HG03280 (cell line): ENCODE results near the gene PPFIA1.

ENCODE experiments used
- ATAC-seq: cut with Tn5 transposase; IDR thresholded peaks from one replicate; pipeline ENCODE4 v1.9.1; 2021; ENCODE audit warnings: mild to moderate bottlenecking, moderate library complexity; ENCODE audit not compliant: unreplicated experiment

Gene PPFIA1

GRCh38 chr11:70353329-70353728 is 82.8 kb downstream of the PPFIA1 start:
- no peak for ATAC-seq

GRCh38 chr11:70353900-70354568 is 83.5 kb downstream of the PPFIA1 start:
- no peak for ATAC-seq

GRCh38 chr11:70354629-70355028 is 84.1 kb downstream of the PPFIA1 start:
- ATAC-seq, result no peak

- ATAC-seq, result no peak
These were observed 88.3 kb downstream of the PPFIA1 start for GRCh38 chr11:70358753-70359152.

DNA sequence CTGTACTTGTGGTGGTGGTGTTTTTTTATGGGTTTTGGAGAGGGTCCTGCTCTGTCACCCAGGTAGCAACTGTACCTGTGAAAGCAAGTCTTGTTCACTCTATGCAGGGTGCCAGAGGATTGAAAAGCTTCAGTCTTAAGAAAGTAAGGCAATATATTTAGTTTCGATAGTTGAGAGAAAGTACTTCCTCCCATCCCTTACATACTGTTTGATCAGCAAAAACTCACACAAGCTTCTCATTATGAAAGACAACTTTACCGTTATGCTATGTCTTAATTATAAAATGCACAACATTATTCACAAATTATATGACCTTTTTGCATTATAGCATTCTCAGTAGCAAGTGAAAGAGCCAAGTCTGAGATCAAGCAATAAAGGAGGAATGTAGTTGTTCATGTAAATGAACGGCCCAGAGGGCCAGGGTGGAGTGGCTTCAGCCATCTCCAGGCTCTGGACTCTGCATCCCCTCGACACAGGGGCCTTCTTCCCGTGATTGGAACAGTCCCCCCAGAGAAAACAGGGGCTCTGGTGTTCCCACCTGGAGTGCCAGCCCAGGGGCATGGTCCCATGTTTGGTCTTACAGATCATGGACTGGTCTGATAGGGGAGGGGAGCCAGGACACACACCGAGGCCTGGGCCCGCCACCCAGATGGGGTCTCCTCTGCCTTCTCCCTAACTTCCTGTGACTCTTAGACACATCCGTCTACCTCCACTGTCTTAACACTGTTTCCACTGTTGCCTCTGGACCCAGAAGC is 89.1 kb downstream of the PPFIA1 start:
- no peak for ATAC-seq

GRCh38 chr11:70360211-70360610 is 89.7 kb downstream of the PPFIA1 start:
- no peak for ATAC-seq

DNA sequence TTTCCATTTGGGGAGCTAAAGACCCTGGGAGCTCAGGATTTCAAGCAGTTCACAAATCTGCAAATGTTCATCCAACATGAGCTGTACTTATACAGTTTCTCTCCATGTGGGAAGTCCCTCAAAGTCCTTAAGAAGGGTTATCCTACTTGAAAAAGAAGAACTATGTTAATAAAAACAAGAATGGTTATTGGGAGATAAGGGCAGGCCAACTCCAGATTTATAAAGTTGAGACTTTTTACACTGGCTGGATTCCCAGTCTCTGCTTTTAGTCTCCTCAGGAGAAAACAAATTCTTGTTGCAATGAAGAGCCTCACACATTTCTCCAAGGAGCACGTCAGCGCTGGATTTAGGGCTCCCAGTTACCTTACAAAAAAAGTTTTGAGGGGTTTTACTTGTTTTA is 93.7 kb downstream of the PPFIA1 start:
- no peak for ATAC-seq

GRCh38 chr11:70364745-70365543 is 94.5 kb downstream of the PPFIA1 start:
- no peak for ATAC-seq

GRCh38 chr11:70365544-70365927 is 95.0 kb downstream of the PPFIA1 start:
- ATAC-seq, result no peak

DNA sequence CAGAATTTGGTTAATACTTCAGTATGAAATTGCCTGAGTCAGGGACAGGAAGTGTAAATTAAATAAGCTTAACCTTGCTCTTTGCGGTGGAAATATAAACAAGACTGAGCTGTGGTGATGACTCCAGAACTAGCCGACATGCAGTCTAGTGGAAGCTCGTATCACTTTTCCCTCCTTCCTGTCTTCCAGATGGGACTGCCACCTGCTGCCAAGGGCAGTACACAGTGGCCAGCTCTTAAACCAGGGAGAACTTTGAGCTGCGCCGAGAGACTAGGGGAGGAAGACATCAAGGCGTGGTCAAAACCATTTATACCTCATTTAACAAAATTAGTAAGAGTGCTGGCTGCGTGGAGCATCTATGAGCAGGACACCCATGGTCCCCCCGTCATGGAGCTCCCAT is 96.6 kb downstream of the PPFIA1 start:
- ATAC-seq, result no peak

DNA sequence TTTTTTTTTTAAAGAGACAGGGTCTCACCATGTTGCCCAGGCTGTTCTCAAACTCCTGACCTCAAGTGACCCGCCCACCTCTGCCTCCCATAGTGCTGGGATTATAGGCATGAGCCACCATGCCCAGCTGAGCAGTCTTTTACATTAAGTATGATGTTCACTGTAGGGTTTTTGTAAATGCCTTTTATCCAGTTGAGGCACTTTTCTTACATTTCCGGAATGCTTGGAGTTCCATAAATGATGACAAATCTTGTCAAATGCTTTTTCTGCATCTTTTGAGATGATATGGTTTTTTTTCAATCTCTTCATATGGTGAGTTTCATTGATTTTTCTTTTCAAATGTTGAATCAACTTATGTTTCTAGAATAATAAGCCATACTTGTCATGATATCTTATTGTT is 98.5 kb downstream of the PPFIA1 start:
- ATAC-seq, result no peak

- ATAC-seq, result no peak
These were observed 100.8 kb downstream of the PPFIA1 start for GRCh38 chr11:70371241-70371640.

GRCh38 chr11:70372076-70372475 is 101.6 kb downstream of the PPFIA1 start:
- no peak for ATAC-seq

DNA sequence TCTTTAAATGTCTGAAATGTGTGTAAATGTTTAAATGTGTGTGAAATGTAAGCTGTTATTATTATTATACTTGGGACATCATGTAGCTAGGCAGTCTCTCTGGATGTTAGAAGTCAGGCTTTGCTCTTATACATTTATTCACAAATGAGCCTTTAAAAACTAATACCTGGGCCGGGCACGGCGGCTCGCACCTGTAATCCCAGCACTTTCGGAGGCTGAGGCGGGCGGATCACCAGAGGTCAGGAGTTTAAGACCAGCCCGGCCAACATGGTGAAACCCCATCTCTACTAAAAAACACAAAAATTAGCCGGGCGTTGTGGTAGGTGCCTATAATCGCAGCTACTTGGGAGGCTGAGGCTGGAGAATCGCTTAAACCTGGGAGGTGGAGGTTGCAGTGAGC is 106.1 kb downstream of the PPFIA1 start:
- ATAC-seq, result no peak

GRCh38 chr11:70377645-70378044 is 107.2 kb downstream of the PPFIA1 start:
- no peak for ATAC-seq

DNA sequence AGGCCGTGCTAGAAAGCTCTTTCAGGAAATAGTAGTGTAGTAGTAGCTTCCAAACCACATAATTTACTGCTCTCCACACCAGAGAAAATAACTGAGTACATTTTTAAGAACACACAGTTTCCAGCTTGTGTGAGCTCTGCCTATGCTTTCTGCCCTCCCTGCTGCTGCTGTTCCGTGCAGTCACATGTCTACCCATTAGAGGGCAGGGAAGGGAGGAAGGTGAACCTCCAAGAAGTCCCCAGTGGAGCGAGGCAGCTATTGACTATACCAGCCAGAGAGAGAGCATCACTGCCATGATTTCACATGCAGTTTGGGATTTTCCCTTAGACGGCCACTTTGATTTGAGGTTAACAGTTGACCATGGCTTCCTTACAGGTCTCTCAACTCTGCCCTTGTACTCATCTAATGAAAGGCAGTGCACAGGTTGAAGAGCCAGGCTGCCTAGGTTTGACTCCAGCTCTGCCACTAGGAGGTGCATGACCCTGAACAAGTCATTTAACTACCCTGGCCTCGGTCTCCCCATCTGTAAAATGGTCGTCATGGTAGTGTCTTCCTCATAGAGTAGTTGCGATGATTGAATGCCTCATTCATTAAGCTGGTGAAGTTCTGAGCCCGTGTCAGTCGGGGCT is 108.1 kb downstream of the PPFIA1 start:
- no peak for ATAC-seq

DNA sequence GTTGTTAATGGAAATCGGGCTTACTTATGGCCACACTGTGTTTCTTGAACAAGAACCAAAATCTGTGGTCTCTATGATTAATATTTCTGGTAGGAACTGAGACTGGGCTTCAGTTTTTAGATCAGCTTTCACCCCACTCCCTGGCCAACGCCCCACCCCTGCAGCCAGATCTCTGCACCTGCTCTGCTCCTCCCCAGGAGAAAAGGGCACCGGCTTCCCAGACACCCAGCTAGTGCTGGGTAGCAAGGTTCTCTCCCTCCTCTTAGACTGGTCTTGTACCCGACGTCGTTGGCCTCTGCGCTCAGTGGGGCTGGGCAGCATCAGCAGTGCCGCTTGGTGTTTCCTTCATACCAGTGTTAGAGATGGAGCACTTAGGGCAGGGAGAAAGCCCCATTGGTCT is 110.9 kb downstream of the PPFIA1 start:
- no peak for ATAC-seq

- no peak for ATAC-seq
These were observed 111.7 kb downstream of the PPFIA1 start for GRCh38 chr11:70381872-70382861.

- no peak for ATAC-seq
These were observed 113.4 kb downstream of the PPFIA1 start for GRCh38 chr11:70383664-70384565.
